G401 (cell line): ENCODE results near the gene KCNN3. TPM values are rescaled to one million over a fixed set of nuclear protein-coding genes. Genes with fewer than 3 reads are reported as not detected.

Experiments
- DNase-seq: peaks from one replicate; pipeline ENCODE4 v3.0.0-alpha.2; 2015; ENCODE audit warnings: low spot score
- in situ Hi-C: cut with HindIII; loops from 2 replicates; pipeline ENCODE4 v1.10.0; 2016; ENCODE audit warnings: low sequenced_read_pairs, mixed read lengths
- total RNA-seq: library from RNA; depleted of rRNA; stranded (reverse); fragments of >200 nt; shearing (Covaris generic); gene quantifications from 2 replicates; pipeline ENCODE4 v1.2.3, GENCODE V29; 2014

Gene KCNN3
- total RNA-seq, 1 experiment from 2014 or later, result 0.64 TPM

DNA sequence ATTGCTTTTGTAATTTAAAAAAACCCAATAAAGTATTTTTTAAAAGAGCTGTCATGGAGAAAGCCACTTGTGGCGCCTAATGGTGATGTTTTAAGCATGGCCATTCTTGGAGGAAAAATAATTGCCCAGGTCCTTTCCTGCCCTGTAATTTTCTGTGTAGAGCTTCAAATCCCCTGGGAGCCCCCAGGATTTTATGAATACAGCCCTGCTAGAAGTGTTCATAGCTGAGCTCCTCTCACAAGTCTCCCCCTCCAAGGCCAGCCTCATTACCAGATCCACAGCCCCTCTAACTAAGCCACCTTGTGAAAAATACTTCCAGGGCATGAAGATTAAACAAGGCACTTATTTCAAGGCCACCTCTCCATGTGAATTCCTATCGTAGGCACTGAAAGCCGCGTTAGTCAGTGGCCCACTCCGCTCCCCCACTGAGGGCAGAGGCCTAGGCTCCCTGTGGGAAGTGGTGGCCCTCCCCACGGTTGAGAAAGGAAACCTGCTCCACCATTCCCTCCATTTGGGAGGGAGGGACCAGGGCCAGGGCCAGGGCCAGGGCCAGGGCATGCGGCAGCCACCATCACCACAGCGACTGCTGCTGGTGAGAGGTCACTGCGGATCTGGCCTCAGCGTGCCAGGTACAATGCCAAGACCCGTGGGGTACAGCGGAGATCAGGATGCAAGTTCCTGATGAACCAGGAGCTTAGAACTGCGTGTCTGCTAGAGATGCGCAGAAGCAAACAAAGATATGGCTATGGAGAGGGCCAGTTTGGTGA lies 83.1 kb downstream of the KCNN3 start:
- DNase-seq, result no peak
- in situ Hi-C loops, result no loop called here

DNA sequence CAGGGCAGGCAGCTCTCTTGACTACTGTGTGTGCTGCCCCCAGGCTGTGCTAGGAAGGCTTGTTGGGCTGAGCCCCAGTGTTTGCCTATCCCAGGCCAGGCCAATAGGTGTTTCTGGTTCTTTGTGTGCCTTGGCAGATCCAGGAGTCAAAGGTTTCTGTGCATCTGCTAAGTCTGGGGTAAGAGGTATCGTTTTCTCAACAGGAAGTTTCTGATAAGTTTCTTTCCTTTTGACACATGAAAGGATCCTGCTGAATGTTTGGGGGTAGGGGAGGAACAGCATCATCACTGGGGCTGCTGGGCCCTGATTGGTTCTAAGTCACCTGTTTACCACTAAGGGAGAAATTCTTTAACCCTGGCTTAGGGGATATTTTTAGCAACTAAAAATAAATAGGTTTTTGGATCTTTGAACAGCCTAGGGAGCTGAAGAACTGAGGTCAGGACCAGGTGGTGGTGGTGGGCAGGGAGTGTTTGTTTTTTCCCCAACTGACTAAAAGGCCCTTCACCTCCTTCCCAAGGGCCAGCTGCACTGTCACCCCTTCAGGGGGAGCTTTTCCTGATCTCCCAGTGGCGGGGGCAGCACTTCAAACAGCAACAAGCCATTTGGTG lies 85.1 kb downstream of the KCNN3 start:
- in situ Hi-C loops, result no loop called here
- DNase-seq, result no peak

DNA sequence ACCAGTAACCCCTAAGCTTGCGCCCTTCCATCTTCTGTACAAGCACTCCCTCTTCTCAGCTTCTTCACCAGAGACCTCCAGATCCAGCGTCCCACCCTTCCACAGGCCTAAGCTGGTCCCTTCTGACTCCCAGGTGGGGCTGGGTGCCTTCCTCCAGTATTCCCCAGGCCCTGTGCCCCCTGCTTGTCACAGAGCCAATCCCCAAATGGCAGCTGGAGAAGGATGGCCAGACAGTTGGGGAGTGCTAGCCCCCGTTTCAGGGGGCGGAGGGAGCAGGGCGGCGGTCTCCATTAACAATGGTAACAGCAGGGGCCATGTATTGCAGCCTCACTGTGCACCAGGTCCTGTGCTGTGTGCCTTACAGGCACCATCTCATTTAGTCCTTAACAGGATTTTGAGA lies 85.7 kb downstream of the KCNN3 start:
- no peak for DNase-seq
- in situ Hi-C loops, result no loop called here

DNA sequence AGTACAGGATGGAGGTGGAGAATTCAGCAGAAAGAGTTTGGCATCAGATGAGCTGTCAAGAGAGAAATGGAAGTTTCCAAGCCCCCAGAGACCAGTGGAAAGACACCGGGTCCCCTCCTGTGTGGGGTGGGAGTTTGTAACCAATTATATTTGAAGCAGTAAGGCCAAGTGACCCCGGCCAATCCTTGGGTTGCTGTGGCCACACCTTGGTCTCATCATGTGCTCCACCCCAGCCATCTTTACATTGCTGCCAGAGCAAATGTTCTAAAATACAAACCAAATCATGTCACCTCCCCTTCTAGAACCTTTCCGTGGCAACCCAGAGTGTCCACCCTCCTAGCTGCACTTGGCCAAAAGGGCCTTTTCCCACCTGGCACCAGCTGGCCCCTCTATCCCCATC lies 86.1 kb downstream of the KCNN3 start:
- DNase-seq, result no peak
- in situ Hi-C loops, result no loop called here

DNA sequence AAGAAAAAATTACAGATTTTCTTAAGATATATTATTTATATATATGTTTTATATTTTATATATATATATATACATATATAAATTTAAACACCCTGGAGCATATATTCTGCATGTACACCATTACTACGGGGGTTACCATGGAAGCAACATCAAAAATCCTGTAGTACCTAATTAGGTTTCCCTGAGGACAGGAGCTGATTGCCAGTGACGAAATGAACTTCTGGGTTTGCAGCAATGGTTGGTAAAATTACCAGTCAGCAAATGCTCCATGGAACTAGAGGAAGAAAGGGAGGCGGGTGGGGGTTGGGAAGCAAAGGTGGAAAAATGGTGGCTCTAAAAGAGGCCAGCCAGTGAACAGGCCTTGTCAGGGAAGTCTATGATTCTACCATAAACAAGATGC lies 89.5 kb downstream of the KCNN3 start:
- in situ Hi-C loops, result no loop called here
- DNase-seq, result no peak

DNA sequence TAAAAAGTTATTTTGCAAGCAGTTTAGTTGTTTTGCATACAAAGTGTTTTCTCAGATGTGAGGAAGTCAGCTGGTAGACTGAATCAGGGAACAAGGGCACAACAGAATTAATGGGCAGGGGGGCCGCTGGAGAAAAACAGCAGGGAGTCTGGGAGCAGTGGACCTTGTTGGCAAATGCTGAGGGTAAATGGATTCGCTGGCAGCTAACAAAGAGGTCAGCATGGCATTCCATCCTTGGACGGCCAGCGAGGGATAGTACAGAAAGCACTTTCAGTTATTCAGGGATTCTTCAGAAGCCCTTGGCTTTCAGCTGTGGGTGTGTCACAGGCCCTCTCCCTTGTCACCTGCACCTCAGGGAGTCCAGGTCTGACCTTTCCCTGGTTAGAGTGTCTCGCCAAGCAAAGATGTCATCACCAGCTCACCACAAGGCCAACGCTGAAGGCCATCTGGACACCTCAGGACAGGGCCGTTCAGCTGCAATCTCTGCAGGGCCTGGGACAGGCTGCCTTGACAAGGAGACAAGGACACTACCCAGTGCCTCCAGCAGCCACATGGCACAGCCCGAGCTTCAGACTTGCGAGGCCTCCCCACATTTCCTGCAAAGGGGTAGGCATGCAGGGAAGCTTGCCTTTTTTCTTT lies 90.4 kb downstream of the KCNN3 start:
- DNase-seq, result peak; percentile 2
- in situ Hi-C loops, result loop anchor here (10.0 kb wide), 1 partner anchor 45 kb away; no protein-coding TSS in a partner anchor

DNA sequence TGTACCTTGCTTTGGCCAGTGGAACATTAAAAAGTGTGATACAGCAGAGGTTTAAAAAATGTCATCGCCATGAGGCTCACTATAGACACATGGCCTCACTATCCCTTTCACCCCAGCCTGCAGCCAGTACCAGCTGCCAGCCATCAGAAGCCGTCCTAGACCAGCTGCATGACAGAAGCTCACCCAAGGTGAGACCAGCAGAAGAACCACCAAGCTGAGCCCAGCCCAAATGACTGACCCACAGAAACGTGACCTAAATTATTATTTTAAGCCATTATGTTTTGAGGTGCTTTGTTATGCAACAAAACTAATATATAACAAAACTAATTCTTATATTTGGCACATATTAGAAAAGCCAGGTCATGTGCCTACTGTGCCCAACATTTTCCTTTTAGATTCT lies 91.1 kb downstream of the KCNN3 start:
- in situ Hi-C loops, result loop anchor here (10.0 kb wide), 1 partner anchor 46 kb away; no protein-coding TSS in a partner anchor

DNA sequence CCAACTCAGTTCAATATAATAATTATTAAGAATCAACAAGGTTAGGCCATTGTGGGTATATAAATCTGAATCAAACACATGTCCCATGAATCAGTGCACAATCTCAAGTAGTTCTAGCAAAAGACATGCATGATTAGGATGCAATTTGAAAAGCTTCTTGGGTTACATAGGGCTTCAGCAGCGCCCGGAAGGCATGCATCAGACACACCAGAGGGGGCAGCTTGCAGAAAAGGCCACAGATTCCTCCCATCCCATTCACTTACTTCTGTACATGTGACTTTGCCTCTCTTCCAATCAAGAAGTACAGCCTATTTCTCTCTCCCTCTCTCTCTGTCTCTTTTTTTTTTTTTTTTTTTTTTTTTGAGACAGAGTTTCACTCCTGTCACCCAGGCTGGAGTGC lies 91.8 kb downstream of the KCNN3 start:
- in situ Hi-C loops, result loop anchor here (10.0 kb wide), 1 partner anchor 47 kb away; no protein-coding TSS in a partner anchor
- no peak for DNase-seq

More for the DNA sequence above, 91.1 kb downstream of the KCNN3 start:
- DNase-seq, result no peak

DNA sequence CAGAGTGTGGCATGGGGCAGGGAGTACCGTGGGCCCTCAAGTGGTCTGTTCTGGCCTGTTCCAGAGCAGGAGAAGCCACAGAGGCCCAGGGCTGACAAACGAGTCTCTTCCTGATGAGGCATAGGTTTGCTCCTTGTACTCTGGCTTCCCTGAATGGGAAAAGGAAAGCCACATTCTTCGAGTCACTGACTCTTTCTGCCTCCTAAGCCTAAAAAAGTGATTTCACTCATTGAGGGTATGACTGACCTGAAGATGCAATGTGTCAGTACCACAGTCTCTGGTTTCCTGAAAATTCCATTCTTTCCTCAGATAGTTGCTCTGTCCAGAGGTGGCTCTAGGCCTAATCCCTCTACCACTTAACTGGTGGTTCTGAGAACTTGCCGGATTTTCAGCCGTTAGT lies 92.3 kb downstream of the KCNN3 start:
- no peak for DNase-seq
- in situ Hi-C loops, result loop anchor here (10.0 kb wide), 1 partner anchor 47 kb away; no protein-coding TSS in a partner anchor

DNA sequence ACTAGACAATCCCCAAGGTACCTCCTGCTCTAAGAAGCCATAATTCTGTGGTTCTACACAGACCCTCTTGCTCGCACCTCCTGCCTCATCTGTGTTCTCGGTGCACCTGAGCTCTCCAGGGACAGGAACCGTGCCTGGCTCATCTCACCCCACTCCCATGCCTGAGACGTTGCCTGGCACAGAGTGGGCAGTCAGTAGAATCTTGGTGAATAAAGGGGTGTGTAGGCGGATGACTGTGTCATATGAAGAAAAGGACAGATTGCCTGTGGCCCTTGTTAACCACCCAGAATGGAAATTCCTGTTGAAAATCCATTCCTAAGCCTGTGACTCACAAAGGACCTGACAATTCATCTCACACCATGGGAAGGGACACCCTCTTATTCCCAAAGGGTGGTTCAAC lies 92.9 kb downstream of the KCNN3 start:
- DNase-seq, result no peak
- in situ Hi-C loops, result loop anchor here (10.0 kb wide), 1 partner anchor 48 kb away; no protein-coding TSS in a partner anchor

DNA sequence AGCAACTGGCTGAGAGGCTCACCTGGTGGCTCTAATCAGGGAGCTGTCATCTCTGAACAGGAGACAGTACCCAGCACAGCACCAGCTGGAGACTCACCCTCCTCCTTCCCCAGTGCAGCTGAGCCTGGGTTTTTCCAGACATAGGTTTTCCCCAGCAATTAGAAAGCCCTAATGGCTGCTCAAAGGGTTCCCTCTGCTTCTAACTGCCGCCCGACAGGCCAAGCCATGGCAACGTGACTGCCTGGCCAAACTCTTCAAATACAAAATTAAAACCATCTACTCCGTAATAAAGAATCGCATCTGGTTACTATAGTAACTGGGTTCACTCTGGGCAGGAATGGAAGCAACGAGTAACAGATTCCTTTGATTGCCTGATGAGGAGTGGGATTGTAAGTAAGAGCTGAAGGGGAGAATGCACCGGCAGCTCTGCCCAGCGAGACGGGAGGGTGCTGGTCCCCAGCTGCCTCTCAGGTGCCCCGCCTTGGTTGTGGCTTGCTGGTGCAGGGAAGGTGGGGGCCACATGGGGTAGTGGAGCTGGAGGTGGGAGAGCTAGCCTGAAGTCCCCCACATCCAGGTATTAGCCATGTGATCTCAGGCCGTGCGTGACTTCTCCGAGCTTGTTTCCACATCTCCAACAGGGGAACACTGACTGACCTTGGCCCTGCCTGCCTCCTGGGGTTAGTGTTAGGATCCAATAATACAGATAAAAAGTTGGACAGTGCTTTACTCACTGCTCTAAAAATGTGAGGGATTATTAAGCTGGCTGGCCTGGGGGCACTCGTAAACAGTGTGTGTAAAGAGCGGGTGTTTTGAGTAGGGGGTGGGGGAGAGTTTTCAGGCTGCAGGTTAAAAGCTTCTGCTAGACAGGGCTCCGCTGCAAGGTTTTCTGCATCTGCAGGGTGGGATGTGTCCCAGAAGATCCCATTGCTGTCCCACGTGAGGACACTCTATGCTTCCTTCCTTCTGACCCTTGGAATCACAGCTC lies 94.2 kb downstream of the KCNN3 start:
- no peak for DNase-seq
- in situ Hi-C loops, result loop anchor here (10.0 kb wide), 1 partner anchor 49 kb away; no protein-coding TSS in a partner anchor

DNA sequence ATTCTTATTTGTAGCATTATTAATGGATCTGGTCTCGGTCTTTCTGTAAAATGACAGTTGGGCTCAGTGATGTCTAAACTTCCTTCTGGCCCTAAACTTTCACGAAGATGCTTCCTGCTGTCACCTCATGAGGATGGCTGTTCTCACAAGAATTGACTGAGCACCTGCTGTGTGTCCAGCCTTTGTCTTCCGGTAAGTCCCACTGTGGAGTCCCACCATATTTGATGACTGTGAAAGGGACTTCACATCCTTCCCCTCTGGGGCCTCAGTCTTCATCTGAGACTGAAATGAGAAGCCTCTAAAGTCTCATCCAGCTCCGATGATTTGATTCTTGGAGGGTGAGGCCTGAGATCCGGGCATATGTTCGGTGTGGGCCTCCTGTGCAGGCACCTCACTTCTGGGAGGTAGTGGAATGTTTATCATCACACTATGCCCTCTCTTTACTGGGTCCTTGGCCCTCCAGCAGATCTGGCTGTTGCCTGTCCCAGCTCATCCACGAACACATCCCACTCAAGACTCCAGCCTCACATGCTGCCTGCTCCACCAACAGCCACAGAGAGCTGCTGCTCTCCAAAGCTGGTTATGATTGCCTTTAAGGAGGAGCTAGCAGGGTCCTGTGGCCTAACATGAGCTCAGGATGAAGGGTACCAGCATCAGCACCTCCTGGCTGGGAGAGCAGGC lies 95.8 kb downstream of the KCNN3 start:
- no peak for DNase-seq
- in situ Hi-C loops, result loop anchor here (10.0 kb wide), 1 partner anchor 50 kb away; no protein-coding TSS in a partner anchor

DNA sequence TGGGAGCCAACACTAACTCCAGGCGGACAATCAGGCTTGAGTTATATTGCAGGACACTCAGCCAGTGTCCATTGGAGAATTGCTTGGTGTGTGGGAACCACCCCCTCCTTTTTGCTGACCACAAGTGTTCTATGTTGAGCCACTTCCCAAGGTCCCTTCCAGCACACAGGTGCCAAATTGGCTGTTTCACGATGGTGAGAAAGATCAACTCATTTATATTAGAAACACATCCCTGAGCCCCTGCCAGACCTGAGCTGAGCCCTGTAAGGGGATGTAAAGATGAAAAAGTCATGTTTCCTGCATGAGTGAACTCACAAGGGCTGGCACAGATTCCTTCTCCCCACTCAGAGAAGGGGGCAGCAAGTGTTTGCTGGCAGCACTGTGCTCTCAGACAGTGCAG lies 96.5 kb downstream of the KCNN3 start:
- in situ Hi-C loops, result loop anchor here (10.0 kb wide), 1 partner anchor 51 kb away; no protein-coding TSS in a partner anchor
- no peak for DNase-seq

DNA sequence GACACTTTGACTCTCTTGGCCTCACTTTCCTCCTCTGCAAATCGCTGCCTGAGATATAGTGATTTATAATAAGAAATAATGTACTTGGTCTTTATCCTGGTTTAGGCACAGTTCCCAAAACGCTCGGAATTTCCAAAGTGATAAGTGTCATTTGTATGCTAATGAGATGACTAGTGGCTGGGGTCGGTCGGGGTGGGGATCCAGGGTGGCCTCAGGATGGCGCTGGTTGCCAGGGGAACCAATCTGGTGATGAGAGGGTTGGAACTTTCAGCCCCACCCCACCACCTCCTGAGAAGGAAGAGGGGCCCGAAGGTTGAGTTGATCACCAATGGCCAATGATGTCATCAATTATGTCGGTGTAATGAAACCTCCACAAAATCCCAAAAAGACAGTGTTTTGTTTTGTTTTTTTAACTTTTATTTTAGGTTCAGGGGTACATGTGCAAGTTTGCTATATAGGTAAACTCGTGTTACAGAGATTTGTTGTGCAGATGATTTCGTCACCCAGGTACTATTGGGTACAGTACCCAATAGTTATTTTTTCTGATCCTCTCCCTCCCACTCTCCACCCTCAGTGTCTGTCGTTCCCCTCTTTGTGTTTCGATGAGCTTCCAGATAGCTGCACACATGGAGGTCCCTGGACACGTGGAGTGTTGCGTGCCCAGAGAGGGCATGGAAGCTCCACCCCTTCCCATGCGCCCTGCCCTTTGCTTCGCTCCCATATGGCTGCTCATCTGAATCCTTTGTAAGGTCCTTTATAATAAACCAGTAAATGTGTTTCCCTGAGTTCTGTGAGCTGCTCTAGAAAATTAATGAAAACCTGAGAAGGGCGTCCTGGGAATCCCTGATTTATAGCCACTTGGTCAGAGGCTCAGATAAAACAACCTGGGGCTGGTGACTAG lies 97.2 kb downstream of the KCNN3 start:
- no peak for DNase-seq

DNA sequence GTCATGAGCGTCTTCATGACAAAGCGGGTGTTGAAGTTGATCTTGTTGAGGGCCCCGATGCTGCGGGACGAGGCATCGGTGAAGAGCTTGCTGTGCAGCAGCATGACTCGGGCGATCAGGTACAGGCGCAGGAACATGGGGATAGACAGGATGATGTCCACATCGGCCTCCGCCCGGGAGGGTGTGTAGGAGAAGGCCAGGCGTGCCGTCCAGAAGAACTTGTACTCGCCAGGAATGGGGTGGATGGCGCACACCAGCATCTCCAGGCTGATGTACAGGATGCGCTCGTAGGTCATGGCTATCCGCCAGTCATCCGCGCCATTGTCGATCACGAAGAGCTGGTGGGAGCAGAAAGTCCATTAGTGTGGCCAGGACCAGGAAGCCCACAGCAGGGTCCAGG lies 98.0 kb downstream of the KCNN3 start:
- DNase-seq, result no peak
- in situ Hi-C loops, result loop anchor here (10.0 kb wide), 1 partner anchor 53 kb away; no protein-coding TSS in a partner anchor

More for the DNA sequence above, 97.2 kb downstream of the KCNN3 start:
- in situ Hi-C loops, result loop anchor here (10.0 kb wide), 1 partner anchor 52 kb away; no protein-coding TSS in a partner anchor

DNA sequence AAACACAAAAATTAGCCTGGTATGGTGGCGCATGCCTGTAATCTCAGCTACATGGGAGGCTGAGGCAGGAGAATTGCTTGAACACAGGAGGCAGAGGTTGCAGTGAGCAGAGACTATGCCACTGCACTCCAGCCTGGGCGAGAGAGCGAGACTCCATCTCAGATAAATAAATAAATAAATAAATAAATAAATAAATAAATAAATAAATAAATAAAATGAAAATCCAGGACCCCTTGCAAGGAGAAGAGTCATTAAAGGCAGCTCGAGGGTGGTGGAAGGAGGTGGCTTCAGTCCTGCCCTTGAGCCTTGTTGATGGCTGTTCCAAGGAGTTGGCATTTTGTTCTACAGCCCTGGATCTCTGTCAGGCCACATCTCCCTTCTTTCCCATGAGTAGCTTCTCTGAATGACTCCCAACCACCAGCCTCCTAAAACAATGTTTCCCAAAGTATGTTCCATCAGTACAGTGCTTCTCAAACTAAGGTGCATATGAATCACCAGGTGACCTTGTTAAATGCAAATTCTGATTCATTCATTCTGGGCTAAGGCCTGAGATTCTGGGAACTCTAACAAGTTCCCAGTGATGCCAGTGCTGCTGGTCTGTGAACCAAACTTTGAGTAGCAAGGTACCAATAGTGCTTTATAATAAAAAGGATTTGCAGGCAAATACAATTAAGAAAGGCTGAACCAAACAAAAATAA lies 99.0 kb downstream of the KCNN3 start:
- in situ Hi-C loops, result loop anchor here (10.0 kb wide), 1 partner anchor 54 kb away; no protein-coding TSS in a partner anchor
- DNase-seq, result no peak
